ENCODE measurements around the gene NR1H3. TPM values are rescaled to one million over a fixed set of nuclear protein-coding genes. Genes with fewer than 3 reads are reported as not detected.

Gene NR1H3
- total and polyA plus RNA-seq, 2 of the 4 experiments (the other 2 are of a cell fraction): 9.1 to 13.6 TPM

DNA sequence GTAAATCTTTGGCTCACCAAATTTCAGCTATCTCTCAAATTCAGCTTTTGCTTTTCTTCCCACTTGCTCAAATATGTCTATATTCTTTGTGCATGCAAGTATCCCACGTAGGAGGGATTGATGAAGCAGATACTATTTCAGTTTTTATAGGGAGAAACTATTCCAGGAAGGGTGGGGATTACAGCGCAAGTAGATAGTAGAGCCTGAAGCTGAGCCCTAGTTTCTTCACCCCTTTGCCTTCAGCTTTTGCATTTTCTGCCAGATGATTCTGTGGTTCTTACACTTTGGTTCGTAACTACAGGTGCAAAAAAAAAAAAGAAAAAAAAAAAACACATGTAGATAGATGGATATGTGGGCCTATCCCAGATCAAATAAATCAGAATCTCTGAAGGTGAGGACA, 6.0 kb upstream of the NR1H3 start:
- H2AFZ ChIP-seq (replicated peaks; ENCODE audit: low read length, poor library complexity): no peak overlapping the region
- peaks cover 28 to 55% of the 10 kb centered on the region in 2 experiments for H3K79me1 ChIP-seq (ENCODE audit: low read depth in 1 of 2, low read length in 2 of 2)
- peaks cover 2% of the 10 kb centered on the region; the same call in 1 of the 2 replicates for H3K36me3 ChIP-seq (ENCODE audit: control insufficient read depth, insufficient read depth, low read length)
- H3K23ac ChIP-seq (ENCODE audit: low read depth, low read length): no peak overlapping the region
- H2BK120ac ChIP-seq (ENCODE audit: low read depth, low read length): no peak overlapping the region
- no peak overlapping the region for H2BK15ac ChIP-seq (ENCODE audit: low read depth, low read length)
- no peak overlapping the region for H2BK20ac ChIP-seq (ENCODE audit: low read depth, low read length)
- no peak for DNase-seq
- H2AK9ac ChIP-seq (replicated peaks; ENCODE audit: low read depth, low read length, poor library complexity): no peak overlapping the region
- H3K9me1 ChIP-seq (ENCODE audit: insufficient read depth, low read length): peaks cover 23% of the 10 kb centered on the region
- ChIA-PET POLR2A (ENCODE audit: unreplicated experiment) (no interaction called here), CTCF (no interaction called here)
- no peak overlapping the region for H3K56ac ChIP-seq (ENCODE audit: extremely low read depth, insufficient read depth, low read length)
- no peak for ATAC-seq (ENCODE audit: low read depth)
- H4K20me1 ChIP-seq (ENCODE audit: insufficient read depth, low read length): no peaks in the 10 kb centered on the region
- no peak overlapping the region for H3K9ac ChIP-seq (ENCODE audit: low read depth, low read length)
- no peak overlapping the region for H3K4ac ChIP-seq (ENCODE audit: low read depth, low read length)
- H3K18ac ChIP-seq (ENCODE audit: low read depth, low read length): no peak overlapping the region
- no peak overlapping the region for H4K5ac ChIP-seq (ENCODE audit: low read depth, low read length)
- TF ChIP-seq, protein P1, sequence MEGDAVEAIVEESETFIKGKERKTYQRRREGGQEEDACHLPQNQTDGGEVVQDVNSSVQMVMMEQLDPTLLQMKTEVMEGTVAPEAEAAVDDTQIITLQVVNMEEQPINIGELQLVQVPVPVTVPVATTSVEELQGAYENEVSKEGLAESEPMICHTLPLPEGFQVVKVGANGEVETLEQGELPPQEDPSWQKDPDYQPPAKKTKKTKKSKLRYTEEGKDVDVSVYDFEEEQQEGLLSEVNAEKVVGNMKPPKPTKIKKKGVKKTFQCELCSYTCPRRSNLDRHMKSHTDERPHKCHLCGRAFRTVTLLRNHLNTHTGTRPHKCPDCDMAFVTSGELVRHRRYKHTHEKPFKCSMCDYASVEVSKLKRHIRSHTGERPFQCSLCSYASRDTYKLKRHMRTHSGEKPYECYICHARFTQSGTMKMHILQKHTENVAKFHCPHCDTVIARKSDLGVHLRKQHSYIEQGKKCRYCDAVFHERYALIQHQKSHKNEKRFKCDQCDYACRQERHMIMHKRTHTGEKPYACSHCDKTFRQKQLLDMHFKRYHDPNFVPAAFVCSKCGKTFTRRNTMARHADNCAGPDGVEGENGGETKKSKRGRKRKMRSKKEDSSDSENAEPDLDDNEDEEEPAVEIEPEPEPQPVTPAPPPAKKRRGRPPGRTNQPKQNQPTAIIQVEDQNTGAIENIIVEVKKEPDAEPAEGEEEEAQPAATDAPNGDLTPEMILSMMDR (conservative IDR thresholded peaks at IDR 0.05; ENCODE audit: low read depth, low read length): no peak
- no peak for TF ChIP-seq NFE2L2 (IDR thresholded peaks at IDR 0.05; ENCODE audit: low read depth, low read length)
- no peak for TF ChIP-seq RFX5 (IDR thresholded peaks at IDR 0.05; ENCODE audit: low read depth, low read length)
- TF ChIP-seq, protein P2, sequence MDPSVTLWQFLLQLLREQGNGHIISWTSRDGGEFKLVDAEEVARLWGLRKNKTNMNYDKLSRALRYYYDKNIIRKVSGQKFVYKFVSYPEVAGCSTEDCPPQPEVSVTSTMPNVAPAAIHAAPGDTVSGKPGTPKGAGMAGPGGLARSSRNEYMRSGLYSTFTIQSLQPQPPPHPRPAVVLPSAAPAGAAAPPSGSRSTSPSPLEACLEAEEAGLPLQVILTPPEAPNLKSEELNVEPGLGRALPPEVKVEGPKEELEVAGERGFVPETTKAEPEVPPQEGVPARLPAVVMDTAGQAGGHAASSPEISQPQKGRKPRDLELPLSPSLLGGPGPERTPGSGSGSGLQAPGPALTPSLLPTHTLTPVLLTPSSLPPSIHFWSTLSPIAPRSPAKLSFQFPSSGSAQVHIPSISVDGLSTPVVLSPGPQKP (IDR thresholded peaks at IDR 0.05; ENCODE audit: borderline replicate concordance, low read depth, low read length): no peak
- no peak for TF ChIP-seq MAFK (IDR thresholded peaks at IDR 0.05; ENCODE audit: low read depth, low read length)
- no peak for TF ChIP-seq MAZ (IDR thresholded peaks at IDR 0.05; ENCODE audit: borderline replicate concordance, low read depth, low read length)
- no peak for TF ChIP-seq POLR2A (IDR thresholded peaks at IDR 0.05; ENCODE audit: low read depth, low read length)
- TF ChIP-seq RAD21 (IDR thresholded peaks at IDR 0.05; ENCODE audit: low read length): no peak
- TF ChIP-seq FOS (IDR thresholded peaks at IDR 0.05; ENCODE audit: low read depth, low read length): no peak
- TF ChIP-seq CEBPB (IDR thresholded peaks at IDR 0.05; ENCODE audit: low read depth, low read length): no peak
- no peak for TF ChIP-seq BHLHE40 (IDR thresholded peaks at IDR 0.05; ENCODE audit: low read depth, low read length)
- no peak for TF ChIP-seq SMC3 (IDR thresholded peaks at IDR 0.05; ENCODE audit: low read depth, low read length)
- TF ChIP-seq RCOR1 (IDR thresholded peaks at IDR 0.05; ENCODE audit: insufficient replicate concordance, low read length): no peak
- no peak overlapping the region for H3K4me3 ChIP-seq (ENCODE audit: insufficient read depth, low read depth, low read length)
- H4K8ac ChIP-seq (ENCODE audit: low read depth in 2 of 2, low read length in 2 of 2): no peak overlapping the region
- H4K91ac ChIP-seq (ENCODE audit: insufficient read depth, low read depth, low read length): no peak overlapping the region
- peaks cover 24% of the 10 kb centered on the region for H3K4me1 ChIP-seq (ENCODE audit: control insufficient read depth, insufficient read depth, low read length)
- BruUV-seq (replicated peaks): no TSS peak
- dilution Hi-C loops (cut with HindIII; ENCODE audit: low sequenced_read_pairs, unreplicated experiment): no loop called here
- H3K4me2 ChIP-seq (ENCODE audit: low read depth, low read length): no peak overlapping the region
- in situ Hi-C loops (cut with MboI; ENCODE audit: low sequenced_read_pairs): no loop called here
- intact Hi-C loops (cut with micrococcal nuclease): no loop called here
- WGBS, 2 experiments (ENCODE audit: extremely low coverage in 2 of 2, insufficient read length in 1 of 2): no CpG with 5 or more reads among the region's 3 CpGs
- no peak overlapping the region for H3K14ac ChIP-seq (replicated peaks; ENCODE audit: low read depth, low read length)
- no peaks in the 10 kb centered on the region for H3K27me3 ChIP-seq (ENCODE audit: control insufficient read depth, insufficient read depth, low read length)
- no peak overlapping the region for H2BK5ac ChIP-seq (ENCODE audit: low read depth, low read length, poor library complexity, severe bottlenecking)
- no peak overlapping the region for H2AK5ac ChIP-seq (ENCODE audit: low read depth, low read length)
- no peaks in the 10 kb centered on the region for H3K9me3 ChIP-seq (ENCODE audit: control insufficient read depth, insufficient read depth, low read length)
- H3K27ac ChIP-seq (ENCODE audit: insufficient read depth, low read length): no peak overlapping the region
